Medulla oblongata (tissue), 1 donor: ENCODE measurements around the gene PPOX.

Source experiments
- DNase-seq: peaks from one replicate; pipeline ENCODE4 v3.0.0-alpha.2; 2015; ENCODE audit errors: extremely low spot score

PPOX gene

GRCh38 chr1:161165742-161166668 is at the start of gene PPOX:
Gene PPOX, plus strand, starts transcription at chr1:161166426. Its CDS starts 422 bp downstream, at chr1:161166848.
- peak; percentile 99 for DNase-seq

GRCh38 chr1:161117759-161118581 is 48.3 kb upstream of the PPOX start, which contains the start of the genes NIT1 and PFDN2:
Gene NIT1, plus strand, starts transcription at chr1:161118105. Its CDS starts 72 bp downstream, at chr1:161118177.
Gene PFDN2, minus strand, starts transcription at chr1:161118037. Its CDS starts 11 bp downstream, at chr1:161118026.
- DNase-seq, result peak; percentile 84

- DNase-seq, result no peak
Measured at GRCh38 chr1:161119092-161119903, 46.9 kb upstream of the PPOX start.

- DNase-seq, result no peak
Measured at GRCh38 chr1:161121042-161121650, 45.1 kb upstream of the PPOX start.

- peak; percentile 56 for DNase-seq
Measured at GRCh38 chr1:161121834-161122233, 44.4 kb upstream of the PPOX start.

GRCh38 chr1:161122967-161123366 is 43.3 kb upstream of the PPOX start:
- DNase-seq, result no peak

GRCh38 chr1:161127649-161128048 is 38.6 kb upstream of the PPOX start:
- DNase-seq, result no peak

GRCh38 chr1:161128591-161129420 is 37.4 kb upstream of the PPOX start:
- DNase-seq, result no peak

GRCh38 chr1:161130266-161130665 is 36.0 kb upstream of the PPOX start:
- no peak for DNase-seq

- DNase-seq, result peak; percentile 56
Measured at GRCh38 chr1:161131523-161132409, 34.5 kb upstream of the PPOX start.

GRCh38 chr1:161132410-161133219 is 33.6 kb upstream of the PPOX start, which contains the start of gene DEDD:
Gene DEDD, minus strand, starts transcription at chr1:161132667. Its CDS starts 8,205 bp downstream, at chr1:161124462.
- peak; percentile 98 for DNase-seq

- no peak for DNase-seq
Measured at GRCh38 chr1:161133220-161133740, 32.9 kb upstream of the PPOX start.

- no peak for DNase-seq
Measured at GRCh38 chr1:161137881-161138280, 28.3 kb upstream of the PPOX start.

GRCh38 chr1:161138431-161138830 is 27.8 kb upstream of the PPOX start:
- no peak for DNase-seq

GRCh38 chr1:161139766-161140165 is 26.5 kb upstream of the PPOX start:
- DNase-seq, result peak; percentile 62

- no peak for DNase-seq
Measured at GRCh38 chr1:161140755-161141400, 25.3 kb upstream of the PPOX start.

- no peak for DNase-seq
Measured at GRCh38 chr1:161145832-161146231, 20.4 kb upstream of the PPOX start.
